Activated T-cell treated with anti-CD3 and anti-CD28 coated beads for 1 hour (primary cell): ENCODE results near the gene TTBK1.

Experiments
- DNase-seq: peaks from one replicate; pipeline ENCODE4 v3.0.0-alpha.2; 2020; ENCODE audit warnings: low read depth

TTBK1 gene

GRCh38 chr6:43242908-43243663 lies at the start of gene TTBK1:
Gene TTBK1, plus strand, starts transcription at chr6:43243481. Its CDS starts 3,180 bp downstream, at chr6:43246661.
- no peak for DNase-seq

- DNase-seq = no peak
Measured at GRCh38 chr6:43193929-43194328, 49.4 kb upstream of the TTBK1 start.

DNA sequence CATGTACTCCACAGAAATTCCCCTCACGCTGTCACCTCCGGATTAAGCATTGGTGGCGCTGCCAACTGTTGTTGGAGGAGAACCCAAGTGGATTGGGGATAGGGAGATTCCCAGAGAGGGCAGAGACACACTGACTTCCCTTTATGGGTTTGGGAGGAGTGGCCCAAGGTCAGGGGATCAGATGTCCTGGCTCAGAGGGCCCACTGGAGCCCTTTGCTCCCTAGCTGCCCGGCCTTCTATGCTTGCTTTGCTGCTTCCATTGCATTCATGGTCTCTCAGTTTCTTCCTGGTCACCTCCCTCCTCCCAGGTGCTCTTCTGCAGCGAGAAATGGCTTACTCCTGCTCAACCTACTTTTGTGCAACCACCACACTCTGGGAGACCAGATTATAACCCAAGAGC lies 46.9 kb upstream of the TTBK1 start:
- DNase-seq = no peak

DNA sequence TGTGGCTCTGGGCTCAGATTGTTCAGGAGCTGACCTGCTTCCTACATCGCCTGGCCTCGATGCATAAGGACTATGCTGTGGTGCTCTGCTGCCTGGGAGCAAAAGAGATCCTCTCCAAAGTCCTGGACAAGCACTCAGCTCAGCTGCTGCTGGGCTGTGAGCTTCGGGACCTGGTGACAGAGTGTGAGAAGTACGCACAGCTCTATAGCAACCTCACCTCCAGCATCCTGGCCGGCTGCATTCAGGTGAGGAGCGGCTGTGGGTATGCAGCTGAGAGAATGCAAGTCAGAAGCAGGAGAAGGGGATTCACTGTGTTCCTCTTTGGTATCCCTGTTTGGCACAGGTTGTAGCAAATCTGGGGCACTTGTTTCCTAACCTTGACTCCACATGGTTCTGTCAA lies 43.4 kb upstream of the TTBK1 start:
- DNase-seq = no peak

- no peak for DNase-seq
Measured at GRCh38 chr6:43200541-43200940, 42.7 kb upstream of the TTBK1 start.

DNA sequence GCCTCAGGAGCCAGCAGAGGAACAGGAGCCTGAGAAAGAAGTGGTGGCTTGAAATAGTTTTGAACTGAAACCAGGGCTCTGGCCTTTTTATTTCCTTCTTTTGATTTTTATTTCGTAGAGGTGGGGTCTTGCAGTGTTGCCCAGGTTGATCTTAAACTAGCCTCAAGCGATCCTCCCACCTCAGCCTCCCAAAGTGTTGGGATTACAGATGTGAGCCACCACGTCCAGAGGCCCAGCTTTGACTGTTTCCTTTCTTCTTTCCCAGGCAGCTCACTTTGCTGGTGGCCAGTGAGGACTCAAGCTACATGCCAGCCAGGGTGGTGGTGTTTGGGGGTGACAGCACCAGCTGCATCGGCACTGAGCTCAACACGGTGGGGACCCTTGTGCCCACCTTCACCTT lies 40.8 kb upstream of the TTBK1 start:
- DNase-seq = no peak

- DNase-seq = no peak
Measured at GRCh38 chr6:43203029-43203717, 40.1 kb upstream of the TTBK1 start.

- no peak for DNase-seq
Measured at GRCh38 chr6:43203718-43204095, 39.6 kb upstream of the TTBK1 start.

DNA sequence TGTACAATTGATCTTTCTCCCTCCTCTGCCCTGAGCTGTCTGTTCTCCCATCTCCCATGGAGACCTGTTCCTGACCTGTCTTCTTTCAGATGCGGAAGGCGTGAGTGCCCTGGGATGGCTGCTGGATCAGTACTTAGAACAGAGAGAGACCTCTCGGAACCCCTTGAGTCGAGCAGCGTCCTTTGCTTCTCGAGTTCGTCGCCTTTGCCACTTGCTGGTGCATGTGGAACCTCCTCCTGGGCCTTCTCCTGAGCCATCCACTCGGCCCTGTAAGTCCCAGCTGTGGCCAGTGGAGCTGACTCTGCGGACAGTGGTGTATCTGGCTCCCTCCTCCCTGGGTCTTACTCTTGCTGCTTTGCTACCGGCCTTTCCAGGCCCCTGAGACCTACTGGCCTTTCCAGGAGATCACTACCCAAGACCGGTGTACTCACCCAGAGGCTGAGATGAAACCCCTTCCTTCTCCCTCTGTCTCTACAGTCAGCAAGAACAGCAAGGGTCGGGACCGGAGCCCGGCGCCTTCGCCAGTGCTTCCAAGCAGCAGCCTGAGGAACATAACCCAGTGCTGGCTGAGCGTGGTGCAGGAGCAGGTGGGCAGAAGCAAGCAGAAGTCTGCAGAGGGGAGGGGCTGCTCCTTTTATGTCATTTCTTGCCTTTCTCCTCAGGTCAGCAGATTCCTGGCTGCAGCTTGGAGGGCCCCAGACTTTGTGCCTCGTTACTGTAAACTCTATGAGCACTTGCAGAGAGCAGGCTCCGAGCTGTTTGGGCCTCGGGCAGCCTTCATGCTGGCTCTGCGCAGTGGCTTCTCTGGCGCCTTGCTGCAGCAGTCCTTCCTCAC lies 38.8 kb upstream of the TTBK1 start:
- DNase-seq = no peak

GRCh38 chr6:43205849-43206248 lies 37.4 kb upstream of the TTBK1 start:
- no peak for DNase-seq

DNA sequence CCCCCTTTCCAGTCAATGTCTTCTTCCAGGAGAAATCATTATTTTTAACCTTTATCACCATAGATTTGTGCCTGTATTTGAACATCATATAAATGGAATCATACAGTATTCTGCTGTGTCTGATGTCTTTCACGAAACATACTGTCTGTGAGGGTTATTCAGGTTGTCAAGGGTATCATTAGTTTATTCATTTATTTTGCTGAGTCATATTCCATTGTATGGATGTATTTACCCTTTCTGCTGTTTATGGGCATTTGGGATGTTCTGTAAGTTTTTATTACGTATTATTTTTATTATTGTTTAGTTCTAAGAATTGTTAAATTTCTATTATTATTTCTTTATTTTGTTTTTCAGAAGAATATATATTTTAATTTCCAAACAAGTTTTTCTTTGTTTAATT lies 36.0 kb upstream of the TTBK1 start:
- no peak for DNase-seq

DNA sequence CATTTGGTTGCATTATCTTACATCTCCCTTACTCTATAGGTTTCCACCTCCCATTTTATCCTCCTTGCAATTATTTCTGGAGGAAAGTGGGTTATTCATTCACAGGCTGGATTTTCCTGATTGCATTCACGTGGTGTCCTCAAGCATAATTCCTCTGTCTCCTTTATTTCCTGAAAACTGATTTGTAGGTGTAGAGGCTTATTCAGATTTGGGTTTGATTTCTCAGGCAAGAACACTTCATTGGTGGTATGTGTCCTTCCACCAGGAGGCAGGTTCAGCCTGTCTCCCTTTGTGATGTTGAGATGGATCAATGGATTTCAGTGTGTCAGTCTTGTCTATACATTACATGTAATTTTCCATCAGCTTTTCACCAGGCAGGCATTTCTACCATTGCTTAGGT lies 31.3 kb upstream of the TTBK1 start:
- no peak for DNase-seq

GRCh38 chr6:43213431-43213830 lies 29.9 kb upstream of the TTBK1 start:
- DNase-seq = no peak

DNA sequence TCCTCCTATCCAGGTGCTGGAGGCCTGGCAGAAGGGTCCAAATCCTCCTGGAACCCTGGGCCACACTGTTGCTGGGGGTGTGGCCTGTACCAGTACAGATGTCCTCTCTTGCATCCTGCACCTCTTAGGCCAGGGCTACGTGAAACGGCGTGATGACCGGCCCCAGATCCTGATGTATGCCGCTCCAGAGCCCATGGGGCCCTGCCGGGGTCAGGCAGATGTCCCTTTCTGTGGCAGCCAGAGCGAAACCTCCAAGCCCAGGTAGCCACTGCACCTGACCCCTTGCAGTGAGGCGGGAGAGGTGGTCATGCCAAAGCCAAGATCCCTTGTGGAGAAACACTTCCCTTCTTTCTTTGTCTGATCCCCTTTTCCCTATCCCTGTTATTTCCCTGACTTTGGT lies 28.2 kb upstream of the TTBK1 start:
- no peak for DNase-seq

DNA sequence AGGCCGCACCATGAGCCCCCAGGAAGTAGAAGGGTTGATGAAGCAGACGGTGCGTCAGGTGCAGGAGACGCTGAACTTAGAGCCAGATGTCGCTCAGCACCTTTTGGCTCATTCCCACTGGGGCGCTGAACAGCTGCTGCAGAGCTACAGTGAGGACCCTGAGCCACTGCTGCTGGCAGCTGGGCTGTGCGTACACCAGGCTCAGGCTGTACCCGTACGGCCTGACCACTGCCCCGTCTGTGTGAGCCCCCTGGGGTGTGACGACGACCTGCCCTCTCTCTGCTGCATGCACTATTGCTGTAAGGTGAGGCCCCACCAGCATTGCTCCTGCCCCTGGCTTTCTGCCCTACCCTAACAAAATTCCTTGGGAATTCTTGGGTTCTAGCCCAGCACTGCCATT lies 27.1 kb upstream of the TTBK1 start:
- no peak for DNase-seq

DNA sequence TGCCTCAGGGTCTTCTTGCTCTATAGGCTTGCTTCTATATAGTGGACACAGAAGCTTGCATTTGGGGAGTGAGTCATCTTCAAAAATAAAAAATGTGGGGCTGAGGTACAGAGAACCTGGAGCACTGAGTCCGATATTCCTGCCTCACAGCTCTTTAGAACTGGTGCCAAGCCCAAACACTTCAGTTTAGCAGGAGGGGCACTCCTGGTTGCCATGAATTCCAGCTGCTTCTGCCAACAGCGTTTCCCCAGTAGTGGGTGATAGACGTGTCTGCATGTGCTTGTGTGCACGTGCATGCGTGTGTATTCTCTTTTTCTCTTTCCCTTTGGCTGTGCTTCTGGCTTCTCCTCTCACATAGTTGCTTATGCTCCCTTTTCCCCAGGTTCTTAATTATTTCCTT lies 25.9 kb upstream of the TTBK1 start:
- DNase-seq = no peak

DNA sequence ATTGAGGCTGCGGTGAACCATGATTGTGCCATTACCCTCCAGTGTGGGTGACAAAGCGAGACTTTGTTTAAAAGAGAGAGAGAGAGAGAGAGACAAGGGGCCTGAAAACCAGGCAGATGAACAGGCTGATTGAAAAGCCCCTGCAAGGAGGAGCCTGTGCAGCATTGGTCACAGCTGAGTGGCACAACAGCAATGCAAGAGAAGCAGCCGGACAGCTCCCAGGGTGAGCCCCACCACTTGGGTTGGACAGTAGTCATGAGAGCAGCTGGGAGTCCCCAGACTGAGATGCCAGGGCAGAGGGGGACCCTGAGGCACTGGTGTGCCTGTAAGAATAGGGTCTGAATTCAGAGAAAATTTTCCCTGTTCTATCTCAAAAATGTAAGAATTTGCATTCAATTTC lies 24.2 kb upstream of the TTBK1 start:
- no peak for DNase-seq

DNA sequence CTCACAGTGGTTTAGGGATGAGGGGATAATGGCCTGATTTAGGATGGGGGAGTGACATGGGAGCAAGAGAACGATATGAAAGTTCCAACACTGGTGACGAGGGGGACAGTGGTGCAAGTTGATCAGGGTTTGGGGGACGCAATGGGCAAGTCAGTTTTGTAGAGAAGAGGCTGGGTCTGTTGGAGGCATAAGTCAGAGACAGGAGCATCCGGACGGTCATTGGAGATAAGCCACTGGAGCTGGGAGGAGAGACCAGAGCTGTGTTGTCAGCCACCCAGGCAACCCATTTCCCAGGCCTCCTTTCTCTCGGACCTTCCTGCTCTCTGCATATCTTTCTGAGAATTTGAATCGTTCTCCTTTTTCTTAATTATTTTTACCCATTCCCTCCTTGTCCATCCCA lies 23.5 kb upstream of the TTBK1 start:
- no peak for DNase-seq

DNA sequence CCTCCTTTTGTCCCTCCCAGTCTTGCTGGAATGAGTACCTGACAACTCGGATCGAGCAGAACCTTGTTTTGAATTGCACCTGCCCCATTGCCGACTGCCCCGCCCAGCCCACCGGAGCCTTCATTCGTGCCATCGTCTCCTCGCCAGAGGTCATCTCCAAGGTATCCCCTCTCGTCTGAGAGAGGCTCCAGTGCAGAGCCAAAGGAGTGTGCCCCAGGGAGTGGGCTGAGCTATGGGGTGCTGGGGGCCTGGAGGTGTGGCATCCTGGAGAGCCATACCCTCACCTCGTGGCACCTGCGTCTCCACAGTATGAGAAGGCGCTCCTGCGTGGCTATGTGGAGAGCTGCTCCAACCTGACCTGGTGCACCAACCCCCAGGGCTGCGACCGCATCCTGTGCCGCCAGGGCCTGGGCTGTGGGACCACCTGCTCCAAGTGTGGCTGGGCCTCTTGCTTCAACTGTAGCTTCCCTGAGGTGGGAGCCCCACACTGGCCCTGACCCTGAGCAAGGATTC lies 22.8 kb upstream of the TTBK1 start:
- no peak for DNase-seq

DNA sequence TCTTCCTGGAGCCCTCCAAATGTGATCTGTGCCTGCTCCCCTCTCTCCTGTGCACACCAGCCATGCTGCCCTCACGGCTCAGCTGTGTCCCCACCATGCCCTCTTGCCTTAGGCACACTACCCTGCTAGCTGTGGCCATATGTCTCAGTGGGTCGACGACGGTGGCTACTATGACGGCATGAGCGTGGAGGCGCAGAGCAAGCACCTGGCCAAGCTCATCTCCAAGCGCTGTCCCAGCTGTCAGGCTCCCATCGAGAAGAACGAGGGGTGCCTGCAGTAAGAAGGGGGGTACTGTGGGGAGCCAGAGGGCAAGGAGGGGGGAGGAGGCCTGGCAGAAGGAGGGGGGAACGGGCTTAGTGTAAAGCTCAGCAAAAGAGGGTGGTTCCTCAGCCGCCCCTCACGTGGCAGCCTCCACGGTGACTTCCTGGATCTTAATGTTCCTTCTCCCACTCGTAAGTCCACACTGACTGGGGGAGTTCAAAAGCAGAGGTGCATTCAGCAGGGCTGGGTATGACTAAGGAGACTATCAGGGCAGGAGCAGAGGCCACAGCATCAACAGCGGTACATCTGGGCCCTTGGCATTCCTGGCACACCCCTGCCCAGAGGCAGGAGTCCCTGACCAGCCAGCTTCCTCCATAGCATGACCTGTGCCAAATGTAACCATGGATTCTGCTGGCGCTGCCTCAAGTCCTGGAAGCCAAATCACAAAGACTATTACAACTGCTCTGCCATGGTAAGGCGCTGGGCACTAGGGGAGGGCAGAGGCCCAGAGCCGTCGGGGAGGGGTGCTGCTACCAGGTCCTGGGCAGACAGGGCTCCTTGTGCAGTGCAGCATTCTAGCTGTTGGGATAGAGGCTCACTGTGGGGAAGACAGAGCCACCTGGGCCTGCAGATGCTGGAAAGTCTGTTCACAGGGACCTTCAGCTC lies 22.0 kb upstream of the TTBK1 start:
- DNase-seq = no peak

- DNase-seq = no peak
Measured at GRCh38 chr6:43222418-43223059, 20.7 kb upstream of the TTBK1 start.
